Right ventricle myocardium inferior (tissue), 1 donor: Measurements from ENCODE around the gene ST8SIA3. TPM values are rescaled to one million over a fixed set of nuclear protein-coding genes. Genes with fewer than 3 reads are reported as not detected.

Source experiments
- total RNA-seq: library from RNA; stranded (reverse); fragmentation: NEBNext Ultra II Directional; extraction: Animal tissue kit (Norgen Biotek cat#: 25700); gene quantifications from one replicate; pipeline ENCODE4 v1.2.1, GENCODE V29; 2021
- donor health status: DM: no; HTN: yes; CAD: no; lungs with severe emphysema.

The ST8SIA3 gene
- total RNA-seq, 1 donor from 2014 or later, result not detected

Other genes starting within 250 kb of the ST8SIA3 start
- gene BOD1L2, start 205.5 kb upstream of the ST8SIA3 start, total RNA-seq, result not detected
- gene ONECUT2, start 82.8 kb downstream of the ST8SIA3 start, total RNA-seq, result 0.03 TPM
- gene FECH, start 234.1 kb downstream of the ST8SIA3 start, total RNA-seq, result 35.2 TPM